Fibroblast of skin of left quadriceps (primary cell): Measurements from ENCODE around the gene ZFHX3.

Source experiments
- DNase-seq, 2 experiments: peaks; one replicate each; pipeline ENCODE4 v3.0.0-alpha.2; 2013; ENCODE audit warnings: low read depth in 2 of 2

The ZFHX3 gene

DNA sequence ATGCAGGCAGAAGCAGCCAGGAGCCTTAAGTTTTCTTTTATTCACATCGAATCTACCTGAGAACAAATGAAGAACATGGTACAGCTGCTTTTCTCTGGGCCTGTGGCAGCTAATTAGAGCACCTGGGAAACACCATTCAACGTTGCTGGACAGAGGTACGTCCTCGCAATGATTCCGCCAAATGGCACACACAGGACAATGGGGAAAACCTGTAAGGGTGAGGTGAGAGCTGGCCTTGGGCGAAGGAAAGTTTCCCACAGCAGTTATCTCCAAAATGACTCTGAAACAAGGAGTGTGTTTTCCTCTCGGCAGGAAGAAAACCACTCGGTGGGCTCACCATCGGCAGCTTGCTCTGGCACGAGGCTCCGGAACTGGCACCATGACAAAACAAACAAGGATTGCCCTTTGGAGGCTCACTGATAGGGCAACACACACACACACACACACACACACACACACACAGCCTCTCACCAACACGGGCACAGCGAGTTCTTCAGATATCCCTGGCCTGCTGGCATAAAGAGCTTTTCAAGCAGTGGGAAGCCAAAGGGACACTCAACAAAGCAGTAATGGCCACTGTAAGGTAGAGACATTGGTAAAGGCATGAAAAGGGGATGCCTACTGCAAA lies 73.7 kb downstream of the ZFHX3 start:
- no peak for DNase-seq

GRCh38 chr16:72972878-72973571 lies 74.9 kb downstream of the ZFHX3 start:
- no peak for DNase-seq

- DNase-seq: no peak
Observed at GRCh38 chr16:72971370-72971769, 76.6 kb downstream of the ZFHX3 start.

- no peak for DNase-seq
Observed at GRCh38 chr16:72970656-72971055, 77.3 kb downstream of the ZFHX3 start.

- DNase-seq: no peak
Observed at GRCh38 chr16:72969812-72970211, 78.1 kb downstream of the ZFHX3 start.

- DNase-seq: no peak
Observed at GRCh38 chr16:72969146-72969545, 78.8 kb downstream of the ZFHX3 start.

DNA sequence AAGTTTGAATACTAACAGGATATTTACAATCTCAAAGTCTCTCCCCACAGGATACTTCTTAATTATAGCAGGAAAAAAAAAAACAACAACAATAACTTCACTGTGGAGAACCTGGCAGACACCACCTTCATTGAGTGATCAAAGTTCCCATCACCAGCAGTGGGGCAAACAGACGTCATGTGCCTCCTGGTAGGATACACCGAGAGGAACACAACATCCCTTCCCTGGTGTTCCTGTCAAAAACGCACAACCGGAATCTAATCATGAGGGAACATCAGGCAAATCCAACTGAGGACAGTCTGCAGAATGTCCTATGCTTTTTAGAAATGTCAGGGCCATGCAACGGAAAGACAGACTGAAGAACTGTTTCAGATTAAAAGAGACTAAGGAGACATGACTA lies 80.0 kb downstream of the ZFHX3 start:
- DNase-seq: no peak

DNA sequence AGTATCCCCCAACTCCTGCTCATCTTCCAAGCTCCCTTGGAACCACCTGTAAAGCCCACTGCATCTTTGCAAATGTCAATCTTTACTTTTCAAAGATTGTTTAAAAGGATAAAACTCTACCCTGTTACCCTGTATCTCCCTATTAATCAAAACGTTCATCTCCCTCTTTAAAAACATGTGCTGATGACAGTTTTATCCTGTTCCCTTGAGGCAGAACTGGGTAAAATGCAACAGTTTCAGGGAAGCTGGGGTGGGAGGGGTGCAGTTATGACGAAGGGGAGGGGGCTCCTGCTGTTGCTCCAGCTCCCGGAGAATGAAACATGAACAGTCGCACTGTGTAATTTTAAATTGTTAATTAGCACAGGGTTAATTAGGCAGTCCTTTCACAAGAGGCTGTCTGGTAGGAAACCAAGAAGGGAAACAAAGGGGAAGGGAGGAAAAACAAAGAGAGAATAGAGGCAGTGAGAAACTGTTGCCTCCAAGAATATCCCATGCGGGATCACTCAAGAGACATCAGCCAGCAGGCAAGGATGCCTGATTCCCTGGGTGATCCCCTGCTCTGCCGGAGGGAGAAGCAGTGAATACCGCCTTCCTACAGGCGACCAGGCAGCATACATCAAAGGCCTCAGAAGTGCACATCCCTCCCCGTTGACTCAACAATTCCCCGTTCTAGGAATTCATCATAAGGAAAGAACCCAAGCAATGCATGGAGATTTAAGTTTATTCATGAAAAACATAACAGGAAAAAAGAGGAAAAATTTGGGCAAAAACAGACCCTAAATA lies 84.2 kb downstream of the ZFHX3 start:
- DNase-seq: peak; percentile 44 to 51

GRCh38 chr16:72962347-72962746 lies 85.6 kb downstream of the ZFHX3 start:
- DNase-seq: no peak

DNA sequence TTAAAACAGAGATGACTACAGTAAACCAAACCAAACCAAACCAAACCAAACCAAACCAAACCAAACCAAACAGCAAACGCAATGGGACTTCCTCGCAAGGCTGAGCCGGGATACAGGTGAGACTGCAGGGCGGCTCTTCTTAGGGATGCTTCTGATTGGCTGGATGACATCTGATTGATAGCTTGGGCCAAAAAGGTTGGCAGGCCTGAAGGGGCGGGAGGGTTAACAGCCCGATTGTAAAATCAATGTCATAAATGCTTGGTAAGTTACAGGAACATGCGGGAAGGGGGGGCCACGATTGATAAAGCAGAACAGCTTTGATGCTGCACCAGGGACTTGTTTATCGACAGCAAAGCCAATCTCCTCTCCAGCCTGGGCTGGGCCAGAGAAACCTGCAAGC lies 86.1 kb downstream of the ZFHX3 start:
- DNase-seq: no peak

DNA sequence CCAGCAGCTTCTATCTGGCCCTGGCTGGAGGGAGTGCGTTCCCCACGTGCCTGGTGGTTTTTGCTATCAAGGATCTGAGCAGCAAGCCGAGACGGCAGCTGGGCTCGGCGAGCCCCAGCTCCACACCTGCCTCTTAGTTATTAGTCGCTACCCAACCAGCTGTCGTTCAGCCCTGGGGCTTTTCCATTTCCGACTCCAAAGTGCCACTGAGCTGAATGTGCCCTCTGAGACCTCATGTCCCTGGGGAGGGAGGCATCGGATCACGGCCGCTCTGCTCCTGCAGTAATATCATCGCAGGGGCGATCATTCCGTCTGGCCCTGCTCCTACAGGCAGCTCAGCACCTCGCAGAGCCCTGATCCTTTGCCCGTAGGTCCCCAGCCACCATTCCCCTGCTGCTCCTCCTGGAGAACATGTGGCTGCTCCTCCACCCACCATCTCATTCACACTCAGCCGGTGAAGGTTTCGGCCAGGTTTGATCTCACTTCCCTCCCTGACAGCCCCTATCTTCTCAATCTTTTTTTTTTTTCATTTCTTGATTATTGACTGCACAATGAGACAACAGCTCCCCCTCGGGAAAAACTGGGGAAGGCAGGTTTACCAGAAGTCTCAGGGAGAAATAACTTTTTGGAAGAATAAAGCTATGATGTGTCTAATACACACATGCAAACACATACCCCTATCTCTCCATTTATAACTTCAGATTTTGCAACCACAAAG lies 86.7 kb downstream of the ZFHX3 start:
- DNase-seq: no peak

DNA sequence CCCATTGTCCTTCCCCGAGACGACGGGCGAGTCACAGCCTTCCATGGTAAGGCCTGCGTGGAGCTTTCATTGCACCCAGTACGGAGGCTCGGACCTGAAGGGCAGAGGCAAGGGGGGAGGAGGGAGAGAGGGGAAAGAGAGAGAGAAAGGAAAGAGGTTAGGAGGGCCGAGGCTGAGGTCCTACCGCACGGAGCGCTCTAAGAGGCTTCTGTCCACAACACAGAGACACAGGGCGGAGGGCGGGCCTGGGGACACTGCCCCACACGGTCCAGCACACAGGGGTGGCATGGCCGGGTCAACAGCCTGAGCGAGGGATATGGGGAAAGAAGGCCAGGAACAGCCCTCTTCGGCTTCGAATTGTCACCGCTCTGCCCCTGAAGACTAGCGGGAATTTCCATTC lies 87.8 kb downstream of the ZFHX3 start:
- DNase-seq: no peak

DNA sequence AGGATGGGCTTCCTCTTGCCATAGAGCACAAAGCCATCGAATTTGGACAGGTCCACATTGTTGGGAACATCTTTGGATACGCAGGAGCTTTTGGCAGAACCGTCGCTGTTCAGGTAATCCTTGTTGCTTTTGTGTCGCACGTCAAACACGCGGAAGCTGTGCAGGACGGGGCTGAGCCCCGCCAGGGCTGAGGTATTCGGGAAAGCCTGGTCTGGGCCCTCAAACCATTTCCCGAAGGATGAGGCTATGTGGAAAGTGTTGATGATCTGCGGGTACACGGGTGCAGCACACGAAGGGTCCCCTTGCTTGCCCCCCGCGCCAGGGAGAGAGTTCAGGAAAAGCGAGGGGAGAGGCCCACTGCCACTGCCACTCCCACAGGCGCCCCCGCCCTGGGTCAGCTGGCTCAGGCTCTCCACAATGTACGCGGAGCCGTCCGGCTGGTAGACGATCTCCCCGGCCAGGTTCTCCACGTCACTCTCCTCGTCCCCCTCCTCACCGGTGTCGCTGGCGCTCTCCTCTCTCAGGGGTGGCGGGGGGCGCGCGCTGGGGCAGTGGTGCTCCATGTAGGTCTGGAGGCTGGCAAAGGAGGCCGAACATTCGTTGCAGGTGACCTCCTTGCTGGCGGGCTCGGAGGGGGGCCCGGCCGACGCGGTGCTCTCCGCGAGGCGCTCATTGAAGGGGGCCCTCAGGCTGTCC lies 88.5 kb downstream of the ZFHX3 start:
- no peak for DNase-seq

GRCh38 chr16:72958522-72959076 lies 89.3 kb downstream of the ZFHX3 start:
- DNase-seq: no peak

DNA sequence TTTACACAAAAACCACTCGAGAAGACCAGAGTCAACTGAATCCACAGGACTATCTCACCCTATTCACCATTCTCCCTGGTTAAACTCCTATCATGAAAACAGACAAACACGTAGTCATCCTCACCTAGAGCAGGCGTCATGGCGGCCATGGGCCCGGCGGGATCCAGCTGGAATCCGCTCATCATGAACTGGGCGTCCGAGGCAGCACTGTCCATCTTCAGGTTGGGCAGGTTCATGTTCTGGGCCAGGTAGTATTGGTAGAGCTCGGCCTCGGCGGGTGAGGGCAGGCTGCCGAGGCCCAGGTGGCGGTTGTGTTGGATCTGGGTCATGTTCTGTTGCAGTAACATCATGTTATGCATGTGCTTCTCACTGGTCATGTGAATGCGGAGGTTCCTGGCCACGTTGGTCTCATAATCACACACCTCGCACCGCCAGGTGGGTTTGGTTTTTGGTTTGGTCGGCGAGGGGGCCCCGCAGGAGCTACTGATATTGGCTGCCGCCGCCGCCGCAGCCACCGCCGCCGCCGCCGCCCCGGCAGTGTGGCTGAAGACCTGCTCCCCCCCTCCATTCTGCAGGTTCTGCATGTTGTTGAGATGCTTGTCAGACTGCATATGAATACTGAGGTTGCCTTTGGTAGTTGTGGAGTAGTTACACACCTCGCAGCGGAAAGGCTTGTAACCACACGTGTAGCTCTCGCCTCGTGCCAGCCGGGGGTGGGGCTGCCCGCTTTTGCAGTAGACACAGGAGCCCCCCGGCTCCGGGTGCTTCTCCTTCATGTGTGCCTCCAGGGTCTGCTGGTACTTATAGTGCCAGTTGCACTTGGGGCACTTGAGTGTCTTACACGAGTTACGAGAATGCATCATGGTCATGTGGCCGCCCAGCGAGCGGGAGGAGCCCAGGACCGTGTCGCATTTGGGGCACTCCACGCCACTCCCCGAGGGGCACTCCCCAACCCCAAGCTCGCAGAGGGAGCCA lies 90.3 kb downstream of the ZFHX3 start:
- no peak for DNase-seq

DNA sequence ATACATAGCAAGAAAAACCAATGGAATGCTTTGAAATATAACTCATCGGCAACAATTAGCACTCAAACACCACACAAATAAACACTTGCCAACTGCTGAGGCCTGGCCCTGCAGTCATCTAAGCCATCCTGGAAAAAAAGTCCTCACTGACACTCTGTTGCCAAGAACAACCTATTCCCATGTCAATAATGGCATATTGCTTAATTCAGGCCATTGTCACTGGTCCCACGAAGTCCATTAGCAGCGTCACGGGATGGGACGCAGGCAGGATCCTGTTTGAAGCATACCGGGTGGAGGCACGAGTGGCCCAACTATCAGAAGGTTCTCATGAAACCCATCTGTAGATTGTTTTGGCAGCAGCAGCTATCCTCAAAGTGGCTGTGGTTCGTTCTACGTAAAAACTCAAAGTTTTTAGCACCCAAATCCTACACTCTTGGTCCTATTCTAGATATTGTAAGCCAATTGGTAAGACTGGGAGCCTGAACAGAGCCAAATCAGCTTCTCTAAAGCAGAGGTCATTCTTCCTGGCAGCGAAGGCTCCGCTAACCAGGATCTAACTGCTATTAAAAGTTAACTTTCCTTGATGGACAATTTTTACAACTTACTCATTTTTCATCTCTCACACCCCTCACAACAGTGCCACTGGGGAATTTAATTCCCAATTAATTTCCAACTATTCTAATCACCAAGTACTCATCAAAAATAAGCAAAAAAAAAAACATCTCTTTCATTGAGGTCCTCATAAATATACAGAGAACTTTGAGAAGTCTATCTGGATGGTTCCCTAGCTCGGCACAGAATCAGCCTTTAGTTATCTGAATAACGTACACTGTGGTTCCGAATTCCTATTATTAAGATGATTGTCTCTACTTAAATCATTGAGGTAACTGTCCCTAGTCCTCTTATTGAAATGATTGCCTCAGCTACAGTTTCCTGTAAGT lies 91.5 kb downstream of the ZFHX3 start:
- no peak for DNase-seq

DNA sequence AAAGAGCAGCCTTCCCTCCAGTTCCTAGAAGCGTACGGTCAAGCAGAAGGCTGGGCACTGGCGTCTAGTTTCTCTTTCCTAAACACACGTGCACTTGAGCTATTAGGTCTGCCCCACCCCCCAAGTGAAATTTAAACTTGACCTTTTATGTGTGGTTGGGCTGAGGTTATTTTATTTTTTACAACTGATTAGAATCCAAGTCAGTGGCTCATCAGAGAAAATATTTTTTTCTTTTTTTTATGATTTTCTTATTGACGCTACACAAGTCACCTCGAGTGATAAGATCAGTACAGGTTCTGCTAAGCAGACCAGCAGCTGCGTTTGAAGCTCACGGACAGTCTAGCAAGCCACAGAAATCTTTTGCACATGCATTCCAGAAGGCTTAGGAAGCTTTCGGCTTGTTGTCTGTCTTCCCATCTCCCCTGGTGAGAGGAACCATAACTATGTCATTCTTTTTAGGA lies 95.1 kb downstream of the ZFHX3 start:
- peak; percentile 35 to 54 for DNase-seq

GRCh38 chr16:72952404-72952803 lies 95.5 kb downstream of the ZFHX3 start:
- no peak for DNase-seq

- no peak for DNase-seq
Observed at GRCh38 chr16:72951916-72952315, 96.0 kb downstream of the ZFHX3 start.
